GM21528 (cell line): ENCODE measurements around the gene DISP3.

ENCODE experiments used
- ATAC-seq: cut with Tn5 transposase; IDR thresholded peaks from one replicate; pipeline ENCODE4 v1.9.1; 2021; ENCODE audit warnings: mild to moderate bottlenecking, moderate library complexity; ENCODE audit not compliant: unreplicated experiment, low FRiP score

The DISP3 gene

GRCh38 chr1:11478571-11479374, at the start of gene DISP3:
Gene DISP3 (plus strand): TSS chr1:11479155. CDS start chr1:11500993, 21,838 bp downstream.
- no peak for ATAC-seq

GRCh38 chr1:11429226-11429625, 49.7 kb upstream of the DISP3 start:
- ATAC-seq, result no peak

- ATAC-seq, result no peak
These were observed 49.0 kb upstream of the DISP3 start for GRCh38 chr1:11429935-11430334.

- no peak for ATAC-seq
These were observed 46.9 kb upstream of the DISP3 start for GRCh38 chr1:11431941-11432507.

GRCh38 chr1:11432526-11432925, 46.4 kb upstream of the DISP3 start:
- no peak for ATAC-seq

GRCh38 chr1:11434501-11434900, 44.5 kb upstream of the DISP3 start:
- no peak for ATAC-seq

GRCh38 chr1:11434926-11435325, 44.0 kb upstream of the DISP3 start:
- no peak for ATAC-seq

- no peak for ATAC-seq
These were observed 40.0 kb upstream of the DISP3 start for GRCh38 chr1:11438996-11439395.

- ATAC-seq, result no peak
These were observed 37.6 kb upstream of the DISP3 start for GRCh38 chr1:11441211-11441952.

GRCh38 chr1:11443043-11443442, 35.9 kb upstream of the DISP3 start:
- no peak for ATAC-seq

GRCh38 chr1:11443961-11444658, 34.8 kb upstream of the DISP3 start:
- ATAC-seq, result no peak

- no peak for ATAC-seq
These were observed 34.0 kb upstream of the DISP3 start for GRCh38 chr1:11444907-11445306.

GRCh38 chr1:11447903-11448302, 31.1 kb upstream of the DISP3 start:
- ATAC-seq, result no peak

GRCh38 chr1:11448373-11449099, 30.4 kb upstream of the DISP3 start:
- ATAC-seq, result no peak

GRCh38 chr1:11449100-11449403, 29.9 kb upstream of the DISP3 start:
- ATAC-seq, result no peak

- ATAC-seq, result no peak
These were observed 28.6 kb upstream of the DISP3 start for GRCh38 chr1:11450310-11450709.

GRCh38 chr1:11453742-11454491, 25.0 kb upstream of the DISP3 start:
- ATAC-seq, result no peak

GRCh38 chr1:11455967-11456570, 22.9 kb upstream of the DISP3 start:
- ATAC-seq, result no peak

GRCh38 chr1:11456965-11457364, 22.0 kb upstream of the DISP3 start:
- ATAC-seq, result no peak
